ENCODE measurements around the gene CCDC157.
"Not testable (repeated sequence)": the region's sequence is repeated elsewhere in the genome, so short reads cannot be mapped to it uniquely, and the experiment has no call there.

The CCDC157 gene

DNA sequence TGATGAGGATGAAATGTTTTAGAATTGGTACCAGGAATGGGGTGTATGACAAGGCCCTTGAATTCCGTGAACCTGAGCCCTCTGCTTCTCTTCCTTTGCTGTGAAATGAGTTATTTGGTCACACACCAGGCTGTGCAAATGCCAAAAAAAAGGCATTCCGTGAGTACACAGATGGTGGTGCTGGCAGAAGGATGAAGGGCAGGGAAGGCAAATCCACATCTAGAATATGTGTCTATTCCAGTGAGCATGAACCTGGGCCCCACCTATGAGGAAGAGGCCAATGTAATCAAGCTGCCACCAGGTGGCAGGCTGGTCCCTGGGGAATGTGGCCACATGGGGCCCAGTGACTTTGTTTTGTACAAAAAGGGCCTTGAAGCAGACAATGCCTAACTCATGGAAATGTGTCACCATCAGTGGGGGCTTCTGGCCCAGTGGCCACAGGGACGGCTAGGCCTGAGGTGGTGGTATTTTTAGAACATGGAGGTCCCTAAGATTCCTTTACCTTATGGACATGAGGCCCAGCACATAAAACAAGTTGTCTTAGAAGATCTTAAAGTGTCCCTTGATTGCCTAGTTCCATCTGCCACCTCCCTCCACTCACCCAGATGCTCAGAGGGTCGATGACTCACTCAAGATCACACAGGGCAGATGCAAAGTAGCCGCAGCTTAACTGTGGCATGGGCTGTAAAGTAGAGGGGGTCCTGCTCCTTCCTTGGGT, 34.3 kb downstream of the CCDC157 start:
- ATAC-seq (peak; percentile 69), DNase-seq (peak; percentile 83)

- DNase-seq (no peak), ATAC-seq (no peak)
Observed at GRCh38 chr22:30392661-30393321, 36.0 kb downstream of the CCDC157 start.

DNA sequence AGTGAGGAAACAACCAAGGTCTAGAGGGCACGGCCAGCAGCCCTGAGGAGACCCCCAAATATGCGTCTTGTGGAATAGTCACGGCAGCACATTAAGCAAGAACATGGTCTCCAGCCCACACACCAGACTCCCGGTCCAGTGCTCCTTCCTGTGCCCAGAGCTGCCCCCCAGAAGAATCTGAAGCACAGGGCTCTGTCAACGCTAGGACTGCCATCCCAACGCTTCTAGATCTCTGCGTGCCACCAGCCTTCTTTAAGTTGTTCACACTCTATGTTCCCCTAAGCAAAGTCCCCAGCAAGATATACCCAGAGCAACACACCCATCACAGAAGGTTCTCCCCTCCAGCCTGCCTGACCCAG, 36.5 kb downstream of the CCDC157 start:
- no peak for DNase-seq
- ATAC-seq = no peak

GRCh38 chr22:30393885-30394284, 37.1 kb downstream of the CCDC157 start:
- DNase-seq (no peak), ATAC-seq (no peak)

- ATAC-seq (peak; percentile 93), DNase-seq (peak; percentile 78)
Observed at GRCh38 chr22:30396871-30397655, 40.3 kb downstream of the CCDC157 start, which contains the start of gene SEC14L2. TSS of gene SEC14L2 (plus strand) at chr22:30397018. CDS start at chr22:30397117, 99 bp downstream.

DNA sequence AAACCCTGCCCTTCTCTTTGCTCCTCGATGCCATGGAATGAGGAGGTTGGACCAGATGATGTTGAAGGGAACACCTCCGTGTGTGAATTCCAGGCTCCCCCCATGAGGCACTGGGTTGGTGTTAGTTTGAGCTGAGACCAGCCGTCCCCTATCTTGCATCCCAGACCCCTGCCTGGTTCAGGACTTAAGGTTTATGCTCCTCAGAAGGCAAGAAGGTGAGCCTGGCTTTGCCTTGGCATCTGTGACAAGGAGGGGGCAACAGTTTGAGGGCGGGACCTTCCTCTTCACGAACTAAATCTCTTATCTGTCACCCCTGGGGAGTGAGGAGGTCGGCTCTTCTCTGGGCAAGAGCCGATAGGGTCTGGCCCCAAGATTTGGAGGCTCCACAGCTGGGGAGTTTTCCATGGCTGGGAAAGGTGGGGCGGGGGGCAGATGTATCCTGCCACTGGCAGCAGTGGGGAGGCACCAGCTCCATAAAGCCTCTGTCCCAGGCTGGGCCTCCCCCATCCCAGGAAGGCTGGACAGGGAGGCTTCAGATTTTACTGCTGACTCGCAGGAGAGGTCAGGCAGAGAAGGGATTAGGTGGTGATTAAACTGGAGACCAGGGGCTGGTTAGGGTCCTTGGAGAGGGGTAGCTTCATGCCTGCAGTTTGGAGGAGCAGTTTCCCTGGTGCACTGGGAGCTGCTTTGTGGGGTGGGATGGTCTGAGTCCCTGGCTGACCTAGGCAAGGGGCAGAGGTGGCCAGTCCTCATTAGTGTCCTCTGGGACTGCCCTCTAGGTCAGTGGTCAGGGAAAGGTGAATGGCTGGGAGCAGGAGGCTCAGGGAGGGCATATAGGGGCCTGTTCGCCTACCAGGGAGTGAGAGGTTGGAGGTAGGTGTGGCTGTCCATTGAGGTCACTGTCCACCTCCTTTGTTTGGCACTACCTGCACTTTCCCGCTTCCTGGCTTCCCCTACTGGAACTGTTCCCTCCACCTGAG, 41.1 kb downstream of the CCDC157 start:
- DNase-seq = no peak
- no peak for ATAC-seq

DNA sequence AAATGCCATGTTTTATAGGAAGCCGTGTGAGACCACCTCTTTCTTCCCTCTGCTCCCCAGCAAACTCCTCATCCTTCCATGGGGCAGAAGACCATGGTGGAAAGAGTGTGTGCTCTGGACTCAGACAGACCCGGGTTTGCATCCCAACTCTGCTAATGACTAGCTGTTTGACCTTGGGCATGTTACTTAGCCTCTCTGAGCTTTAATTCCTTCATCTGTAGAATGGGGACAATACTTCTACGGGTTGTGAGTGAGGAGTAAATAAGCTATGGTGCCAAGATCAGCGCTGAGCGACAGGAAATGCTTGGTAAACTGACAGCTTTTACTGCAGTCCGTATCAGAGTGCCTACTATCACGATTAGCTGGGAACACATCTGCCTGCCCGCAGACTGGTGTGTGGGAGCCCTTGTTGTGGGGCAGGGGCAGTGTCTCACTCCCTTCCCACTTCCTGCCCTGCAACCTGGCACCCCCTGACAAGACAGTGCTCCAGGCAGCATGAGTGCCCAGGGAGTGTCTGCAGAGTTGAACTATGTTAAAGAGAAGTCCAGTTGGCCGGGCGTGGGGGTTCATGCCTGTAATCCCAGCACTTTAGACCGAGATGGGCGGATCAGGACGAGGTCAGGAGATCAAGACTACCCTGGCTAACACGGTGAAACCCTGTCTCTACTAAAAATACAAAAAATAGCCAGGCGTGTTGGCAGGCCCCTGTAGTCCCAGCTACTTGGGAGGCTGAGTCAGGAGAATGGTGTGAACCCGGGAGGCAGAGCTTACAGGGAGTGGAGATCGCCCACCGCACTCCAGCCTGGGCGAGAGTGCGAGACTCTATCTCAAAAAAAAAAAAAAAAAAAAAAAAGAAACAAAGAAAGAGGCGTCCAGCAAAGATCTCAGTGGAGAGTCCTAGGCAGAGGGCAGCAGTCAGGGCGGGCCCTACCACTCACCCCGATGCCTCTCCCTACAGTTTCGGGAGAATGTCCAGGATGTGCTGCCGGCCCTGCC, 42.2 kb downstream of the CCDC157 start:
- ATAC-seq = no peak
- DNase-seq = no peak

- ATAC-seq (no peak), DNase-seq (no peak)
Observed at GRCh38 chr22:30399718-30400117, 42.9 kb downstream of the CCDC157 start.

DNA sequence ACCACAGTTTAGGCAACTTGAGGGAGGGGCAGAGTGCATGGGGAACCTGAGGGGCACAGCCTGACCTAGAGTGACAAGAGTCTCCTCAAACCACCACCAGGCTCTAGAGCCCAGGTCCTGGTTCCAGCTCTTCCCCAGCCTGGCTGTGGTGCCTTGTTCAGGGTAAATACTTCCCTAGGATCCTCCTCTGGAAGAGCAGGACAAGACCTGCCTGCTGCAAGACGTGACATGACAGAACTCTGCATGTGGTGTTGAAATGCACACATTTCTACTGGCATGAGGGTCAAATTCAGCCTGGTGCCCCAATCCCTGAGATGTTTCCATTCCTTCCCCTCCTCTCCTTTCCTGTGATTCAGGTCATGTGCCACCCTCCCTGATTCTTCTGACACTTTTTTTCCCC, 43.4 kb downstream of the CCDC157 start:
- ATAC-seq (no peak), DNase-seq (no peak)

DNA sequence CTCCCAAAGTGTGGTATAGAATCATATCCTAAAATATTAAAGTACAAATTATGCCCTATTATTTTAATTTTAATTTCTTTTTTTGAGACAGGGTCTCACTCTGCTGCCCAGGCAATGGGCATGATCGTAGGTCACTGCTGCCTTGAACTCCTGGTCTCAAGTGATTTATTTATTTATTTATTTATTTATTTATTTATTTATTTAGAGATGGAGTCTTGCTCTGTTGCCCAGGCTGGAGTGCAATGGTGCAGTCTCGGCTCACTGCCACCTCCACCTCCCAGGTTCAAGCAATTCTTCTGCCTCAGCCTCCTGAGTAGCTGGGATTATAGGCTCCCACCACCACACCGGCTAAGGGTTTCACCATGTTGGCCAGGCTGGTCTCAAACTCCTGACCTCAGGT, 44.2 kb downstream of the CCDC157 start:
- not testable (repeated sequence) for DNase-seq, ATAC-seq

DNA sequence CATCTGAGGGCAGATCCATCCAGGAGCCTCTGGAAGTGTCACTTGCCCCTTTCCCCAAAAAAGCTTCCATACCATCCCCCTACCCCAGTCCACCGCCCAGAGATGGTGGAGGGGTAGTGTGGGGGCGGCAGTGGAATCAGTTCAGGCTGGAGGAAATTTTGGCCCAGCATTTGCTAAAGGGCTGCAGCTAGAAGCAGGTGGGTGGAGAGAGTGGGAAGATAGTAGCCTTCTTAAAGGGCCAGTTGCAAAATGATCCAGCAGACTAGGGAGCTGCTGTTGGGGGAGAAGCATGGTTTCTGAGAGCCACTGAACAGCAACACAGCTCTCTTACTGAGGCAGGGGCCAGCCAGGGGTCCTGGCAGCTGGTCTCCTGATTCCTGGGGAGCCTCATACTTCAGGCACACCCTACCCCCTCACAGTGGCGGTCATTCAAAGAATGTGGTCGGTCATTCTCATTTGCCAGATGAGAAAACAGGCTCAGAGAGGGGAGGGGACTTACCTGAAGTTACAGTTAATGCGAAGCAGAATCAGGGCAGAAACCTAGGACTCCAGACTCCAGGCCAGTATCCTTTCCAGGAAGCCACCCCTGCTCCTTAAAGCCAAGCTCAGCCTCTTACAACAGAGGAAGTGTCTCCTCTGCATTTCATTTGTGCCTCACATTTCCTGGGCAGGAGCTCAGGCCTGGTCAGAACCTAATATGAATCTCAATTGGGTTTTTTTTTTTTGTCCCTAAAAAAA, 45.4 kb downstream of the CCDC157 start:
- DNase-seq = no peak
- ATAC-seq = no peak

DNA sequence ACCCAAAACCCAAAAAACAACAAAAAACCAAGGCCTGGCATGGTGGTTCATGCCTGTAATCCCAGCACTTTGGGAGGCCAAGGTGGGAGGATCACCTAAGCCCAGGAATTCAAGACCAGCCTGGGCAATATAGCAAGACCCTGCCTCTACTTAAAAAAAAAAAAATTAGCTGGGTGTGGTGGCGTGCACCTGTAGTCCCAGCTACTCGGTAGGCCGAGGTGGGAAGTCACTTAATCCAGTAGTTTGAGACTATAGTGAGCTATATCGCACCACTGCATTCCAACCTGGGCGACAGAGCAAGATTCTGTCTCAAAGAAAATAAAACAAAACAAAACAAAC, 45.9 kb downstream of the CCDC157 start:
- not testable (repeated sequence) for ATAC-seq

DNA sequence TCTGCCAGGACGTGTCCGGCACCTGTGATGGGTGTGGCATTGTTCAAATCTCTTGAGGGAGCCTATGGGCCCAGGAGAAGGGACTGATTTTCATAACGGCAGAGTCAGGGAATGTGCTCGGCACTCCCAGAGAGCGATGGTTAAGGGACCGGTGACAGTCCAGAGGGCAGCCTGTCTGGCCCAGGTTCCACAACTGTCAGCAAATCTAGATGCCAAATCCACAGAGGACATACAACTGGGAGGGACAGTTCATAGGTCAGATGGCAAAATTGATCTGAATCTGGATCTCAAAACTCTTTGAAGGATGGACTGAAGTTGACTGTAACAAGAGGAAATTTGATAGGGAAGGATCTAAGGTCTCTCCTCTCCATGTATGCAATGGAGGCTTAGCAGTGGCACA, 47.5 kb downstream of the CCDC157 start:
- no peak for DNase-seq
- no peak for ATAC-seq

More for the DNA sequence above, 45.9 kb downstream of the CCDC157 start:
- not testable (repeated sequence) for DNase-seq

- ATAC-seq = no peak
- DNase-seq = no peak
Observed at GRCh38 chr22:30405731-30406130, 48.9 kb downstream of the CCDC157 start.

DNA sequence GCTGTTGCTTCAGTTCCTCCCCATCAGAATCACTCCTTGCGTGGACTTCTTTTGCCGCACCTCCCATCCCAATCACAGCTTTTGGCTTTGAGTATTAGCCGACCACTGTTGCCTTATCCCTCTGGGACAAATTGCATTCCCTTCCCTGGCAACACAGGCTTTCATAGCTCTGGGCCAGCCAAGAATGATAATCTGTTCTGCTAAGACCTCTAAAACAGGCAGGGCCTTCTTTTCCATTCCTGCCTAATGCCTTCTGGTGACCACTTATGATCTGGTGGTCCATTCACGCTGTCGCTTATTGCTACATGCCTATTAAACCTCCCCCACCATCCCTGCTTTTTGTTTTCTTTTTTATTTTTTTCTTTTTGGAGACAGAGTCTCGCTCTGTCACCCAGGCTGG, 49.6 kb downstream of the CCDC157 start:
- no peak for DNase-seq
- no peak for ATAC-seq

- ATAC-seq = peak; percentile 77
- no peak for DNase-seq
Observed at GRCh38 chr22:30408388-30409102, 51.7 kb downstream of the CCDC157 start.

DNA sequence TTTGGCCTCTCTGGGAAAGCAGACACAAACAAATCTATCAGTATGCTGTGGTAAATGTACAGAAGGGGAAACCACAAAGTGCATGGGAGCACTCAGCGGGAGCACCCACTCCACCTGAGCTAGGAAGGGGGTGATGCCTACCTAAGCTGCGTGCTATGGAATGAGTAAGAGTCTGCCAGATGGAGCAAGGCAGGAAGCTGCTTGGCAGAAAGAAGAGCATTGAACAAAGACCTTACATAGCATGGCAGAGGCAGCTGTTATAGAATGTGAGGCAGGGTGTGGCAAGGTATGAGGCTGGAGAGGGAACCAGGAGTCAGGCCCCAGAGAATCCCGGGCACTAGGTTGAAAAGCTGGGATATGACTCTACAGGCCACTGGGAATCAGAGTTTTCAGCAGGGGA, 55.0 kb downstream of the CCDC157 start:
- no peak for DNase-seq
- ATAC-seq = no peak

DNA sequence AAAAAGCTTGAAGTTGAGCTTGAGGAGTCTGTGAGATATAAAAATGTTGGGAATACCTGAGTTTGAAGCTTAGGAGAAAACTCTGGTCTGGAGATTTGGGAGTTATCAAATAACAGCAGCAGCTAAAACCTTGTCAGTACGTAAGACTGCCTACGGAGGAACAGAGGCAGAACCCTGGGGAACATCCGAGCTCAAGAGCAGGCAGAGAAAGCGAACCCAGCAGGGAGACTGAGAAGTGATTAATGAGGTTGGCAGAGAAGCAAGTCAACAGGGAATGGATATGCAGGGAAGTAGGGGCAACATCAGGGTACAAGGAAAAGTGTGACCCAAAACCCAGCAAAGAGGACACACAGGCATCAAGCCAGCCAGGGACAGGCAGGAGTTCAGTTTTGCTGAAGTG, 56.2 kb downstream of the CCDC157 start:
- no peak for DNase-seq
- ATAC-seq = no peak

Data from stimulated activated naive CD8-positive, alpha-beta T cell treated with anti-CD3 and anti-CD28 coated beads, Interleukin-15, Interleukin-2, amounts not matched to agents 100 U/mL and 50 U/mL, for 24 hours (primary cell).